ENCODE results near the gene CEP295NL.

CEP295NL gene

GRCh38 chr17:78852709-78853121, 50.3 kb downstream of the CEP295NL start:
- no peak for DNase-seq
- Histone ChIP-seq H3K36me3 (ENCODE audit: control insufficient read depth, insufficient read depth, low read length) (no peaks in the 10 kb centered on the region), H3K9me3 (ENCODE audit: control insufficient read depth, low read length) (no peaks in the 10 kb centered on the region), H3K27me3 (replicated peaks; ENCODE audit: control insufficient read depth, insufficient read depth, low read length, poor library complexity, severe bottlenecking) (no peaks in the 10 kb centered on the region), H3K27ac (ENCODE audit: insufficient read depth, low read length, poor library complexity, severe bottlenecking) (no peak overlapping the region), H3K4me1 (ENCODE audit: control insufficient read depth, insufficient read depth, low read length, poor library complexity, severe bottlenecking) (no peaks in the 10 kb centered on the region), H3K4me3 (ENCODE audit: insufficient read depth, low read depth, low read length, poor library complexity, severe bottlenecking) (no peak overlapping the region)

GRCh38 chr17:78849026-78849425, 54.0 kb downstream of the CEP295NL start:
- Histone ChIP-seq H3K27ac (ENCODE audit: insufficient read depth, low read length, poor library complexity, severe bottlenecking) (no peak overlapping the region), H3K36me3 (ENCODE audit: control insufficient read depth, insufficient read depth, low read length) (no peaks in the 10 kb centered on the region), H3K27me3 (replicated peaks; ENCODE audit: control insufficient read depth, insufficient read depth, low read length, poor library complexity, severe bottlenecking) (no peaks in the 10 kb centered on the region), H3K9me3 (ENCODE audit: control insufficient read depth, low read length) (no peaks in the 10 kb centered on the region), H3K4me3 (ENCODE audit: insufficient read depth, low read depth, low read length, poor library complexity, severe bottlenecking) (no peak overlapping the region), H3K4me1 (ENCODE audit: control insufficient read depth, insufficient read depth, low read length, poor library complexity, severe bottlenecking) (no peaks in the 10 kb centered on the region)
- DNase-seq, result no peak

- no peaks in the 10 kb centered on the region for H3K4me1 ChIP-seq (ENCODE audit: control insufficient read depth, insufficient read depth, low read length, poor library complexity, severe bottlenecking)
- H3K27ac ChIP-seq (ENCODE audit: insufficient read depth, low read length, poor library complexity, severe bottlenecking), result no peak overlapping the region
- no peaks in the 10 kb centered on the region for H3K36me3 ChIP-seq (ENCODE audit: control insufficient read depth, insufficient read depth, low read length)
- no peak for DNase-seq
- H3K27me3 ChIP-seq (replicated peaks; ENCODE audit: control insufficient read depth, insufficient read depth, low read length, poor library complexity, severe bottlenecking), result no peaks in the 10 kb centered on the region
- no peaks in the 10 kb centered on the region for H3K9me3 ChIP-seq (ENCODE audit: control insufficient read depth, low read length)
- no peak overlapping the region for H3K4me3 ChIP-seq (ENCODE audit: insufficient read depth, low read depth, low read length, poor library complexity, severe bottlenecking)
Observed at GRCh38 chr17:78847052-78847451, 55.9 kb downstream of the CEP295NL start.

GRCh38 chr17:78844301-78845005, 58.5 kb downstream of the CEP295NL start:
- Histone ChIP-seq H3K4me3 (ENCODE audit: insufficient read depth, low read depth, low read length, poor library complexity, severe bottlenecking) (no peak overlapping the region), H3K27me3 (replicated peaks; ENCODE audit: control insufficient read depth, insufficient read depth, low read length, poor library complexity, severe bottlenecking) (no peaks in the 10 kb centered on the region), H3K9me3 (ENCODE audit: control insufficient read depth, low read length) (no peaks in the 10 kb centered on the region), H3K27ac (ENCODE audit: insufficient read depth, low read length, poor library complexity, severe bottlenecking) (no peak overlapping the region), H3K4me1 (ENCODE audit: control insufficient read depth, insufficient read depth, low read length, poor library complexity, severe bottlenecking) (peaks cover 7% of the 10 kb centered on the region), H3K36me3 (ENCODE audit: control insufficient read depth, insufficient read depth, low read length) (no peaks in the 10 kb centered on the region)
- DNase-seq, result no peak

GRCh38 chr17:78842881-78843565, 60.0 kb downstream of the CEP295NL start:
- peaks cover 18% of the 10 kb centered on the region for H3K4me1 ChIP-seq (ENCODE audit: control insufficient read depth, insufficient read depth, low read length, poor library complexity, severe bottlenecking)
- no peak overlapping the region for H3K4me3 ChIP-seq (ENCODE audit: insufficient read depth, low read depth, low read length, poor library complexity, severe bottlenecking)
- no peaks in the 10 kb centered on the region for H3K9me3 ChIP-seq (ENCODE audit: control insufficient read depth, low read length)
- peak; percentile 24 to 50 (median 34) for DNase-seq
- H3K27me3 ChIP-seq (replicated peaks; ENCODE audit: control insufficient read depth, insufficient read depth, low read length, poor library complexity, severe bottlenecking), result no peaks in the 10 kb centered on the region
- H3K27ac ChIP-seq (ENCODE audit: insufficient read depth, low read length, poor library complexity, severe bottlenecking), result no peak overlapping the region
- no peaks in the 10 kb centered on the region for H3K36me3 ChIP-seq (ENCODE audit: control insufficient read depth, insufficient read depth, low read length)

GRCh38 chr17:78840780-78841611, 62.0 kb downstream of the CEP295NL start, which contains the start of gene USP36:
USP36 (minus strand) TSS chr17:78840814; CDS start chr17:78836363, 4,451 bp downstream.
- H3K4me3 ChIP-seq (ENCODE audit: insufficient read depth, low read depth, low read length, poor library complexity, severe bottlenecking), result peak within 1 kb of the TSS; percentile 78
- H3K27ac ChIP-seq (ENCODE audit: insufficient read depth, low read length, poor library complexity, severe bottlenecking), result peak within 1 kb of the TSS; percentile 99
- H3K4me1 ChIP-seq (ENCODE audit: control insufficient read depth, insufficient read depth, low read length, poor library complexity, severe bottlenecking), result peaks cover 18% of the 10 kb centered on the region
- peaks cover 19% of the 10 kb centered on the region for H3K36me3 ChIP-seq (ENCODE audit: control insufficient read depth, insufficient read depth, low read length)
- H3K27me3 ChIP-seq (replicated peaks; ENCODE audit: control insufficient read depth, insufficient read depth, low read length, poor library complexity, severe bottlenecking), result no peaks in the 10 kb centered on the region
- peak; percentile 99 to 100 (median 100) for DNase-seq
- H3K9me3 ChIP-seq (ENCODE audit: control insufficient read depth, low read length), result no peaks in the 10 kb centered on the region

All from effector memory CD4-positive, alpha-beta T cell (primary cell).